Measurements from ENCODE around the gene SORBS1. TPM values are rescaled to one million over a fixed set of nuclear protein-coding genes. Genes with fewer than 3 reads are reported as not detected.

Gene SORBS1
- total and polyA plus RNA-seq, 4 donors, result 33.2 to 71.3 (median 44.1) TPM

DNA sequence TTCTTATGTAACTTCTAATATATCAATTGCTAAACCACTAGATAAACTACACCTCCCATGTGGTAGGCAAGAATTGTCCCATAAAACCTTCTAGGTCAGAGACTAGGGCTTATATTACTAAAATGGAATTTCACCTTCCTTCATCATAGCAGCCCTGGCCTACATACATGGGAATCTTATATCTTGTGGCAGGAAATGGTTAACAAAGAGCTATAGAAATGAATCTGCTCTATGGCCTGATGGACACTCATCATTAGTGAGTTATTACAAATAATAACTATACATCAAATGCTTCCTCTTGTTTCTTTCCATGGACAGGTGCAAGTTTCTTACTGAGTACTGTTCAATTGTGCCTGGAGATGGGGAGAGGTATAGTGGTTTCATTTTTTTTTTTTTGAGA, 208.0 kb downstream of the SORBS1 start:
- no peak for TF ChIP-seq EGR1 (IDR thresholded peaks at IDR 0.05; ENCODE audit: low read depth in 2 of 2)
- TF ChIP-seq NR2F2 (IDR thresholded peaks at IDR 0.05), result no peak
- no peak for TF ChIP-seq HNF4A (conservative IDR thresholded peaks at IDR 0.05)
- TF ChIP-seq, protein P1, sequence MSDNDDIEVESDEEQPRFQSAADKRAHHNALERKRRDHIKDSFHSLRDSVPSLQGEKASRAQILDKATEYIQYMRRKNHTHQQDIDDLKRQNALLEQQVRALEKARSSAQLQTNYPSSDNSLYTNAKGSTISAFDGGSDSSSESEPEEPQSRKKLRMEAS (IDR thresholded peaks at IDR 0.05), result no peak
- no peak for TF ChIP-seq SP1 (IDR thresholded peaks at IDR 0.05)
- no peak for TF ChIP-seq GABPA (IDR thresholded peaks at IDR 0.05 in 1 of 2, conservative IDR thresholded peaks at IDR 0.05 in 1 of 2)
- no peak for TF ChIP-seq RXRA (IDR thresholded peaks at IDR 0.05)
- TF ChIP-seq, protein P2, sequence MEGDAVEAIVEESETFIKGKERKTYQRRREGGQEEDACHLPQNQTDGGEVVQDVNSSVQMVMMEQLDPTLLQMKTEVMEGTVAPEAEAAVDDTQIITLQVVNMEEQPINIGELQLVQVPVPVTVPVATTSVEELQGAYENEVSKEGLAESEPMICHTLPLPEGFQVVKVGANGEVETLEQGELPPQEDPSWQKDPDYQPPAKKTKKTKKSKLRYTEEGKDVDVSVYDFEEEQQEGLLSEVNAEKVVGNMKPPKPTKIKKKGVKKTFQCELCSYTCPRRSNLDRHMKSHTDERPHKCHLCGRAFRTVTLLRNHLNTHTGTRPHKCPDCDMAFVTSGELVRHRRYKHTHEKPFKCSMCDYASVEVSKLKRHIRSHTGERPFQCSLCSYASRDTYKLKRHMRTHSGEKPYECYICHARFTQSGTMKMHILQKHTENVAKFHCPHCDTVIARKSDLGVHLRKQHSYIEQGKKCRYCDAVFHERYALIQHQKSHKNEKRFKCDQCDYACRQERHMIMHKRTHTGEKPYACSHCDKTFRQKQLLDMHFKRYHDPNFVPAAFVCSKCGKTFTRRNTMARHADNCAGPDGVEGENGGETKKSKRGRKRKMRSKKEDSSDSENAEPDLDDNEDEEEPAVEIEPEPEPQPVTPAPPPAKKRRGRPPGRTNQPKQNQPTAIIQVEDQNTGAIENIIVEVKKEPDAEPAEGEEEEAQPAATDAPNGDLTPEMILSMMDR (IDR thresholded peaks at IDR 0.05; ENCODE audit: low read depth, low read length, missing input control), result no peak
- no peak for TF ChIP-seq FOXA2 (IDR thresholded peaks at IDR 0.05)
- TF ChIP-seq REST (IDR thresholded peaks at IDR 0.05), result no peak
- no peak for TF ChIP-seq YY1 (IDR thresholded peaks at IDR 0.05)
- no peak for TF ChIP-seq FOXA1 (IDR thresholded peaks at IDR 0.05)
- TF ChIP-seq, protein P3, sequence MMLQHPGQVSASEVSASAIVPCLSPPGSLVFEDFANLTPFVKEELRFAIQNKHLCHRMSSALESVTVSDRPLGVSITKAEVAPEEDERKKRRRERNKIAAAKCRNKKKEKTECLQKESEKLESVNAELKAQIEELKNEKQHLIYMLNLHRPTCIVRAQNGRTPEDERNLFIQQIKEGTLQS (IDR thresholded peaks at IDR 0.05), result no peak
- no peak for TF ChIP-seq ZBTB33 (IDR thresholded peaks at IDR 0.05)
- TF ChIP-seq RAD21 (IDR thresholded peaks at IDR 0.05), result no peak
- TF ChIP-seq JUND (IDR thresholded peaks at IDR 0.05), result no peak
- TF ChIP-seq HNF4G (IDR thresholded peaks at IDR 0.05), result no peak
- Histone ChIP-seq H3K36me3 (ENCODE audit: control insufficient read depth in 4 of 4, insufficient read depth in 3 of 4, low read depth in 1 of 4, low read length in 3 of 4) (peaks cover 0 to 20% (median 10%) of the 10 kb centered on the region in 4 donors), H3K9me3 (ENCODE audit: control insufficient read depth in 4 of 4, low read length in 3 of 4) (no peaks in the 10 kb centered on the region), H3K4me1 (ENCODE audit: control insufficient read depth in 4 of 4, insufficient read depth in 4 of 4, low read length in 3 of 4) (peaks cover 6 to 42% (median 27%) of the 10 kb centered on the region in 4 donors), H3K27me3 (ENCODE audit: control insufficient read depth in 4 of 4, insufficient read depth in 4 of 4, low read length in 3 of 4) (no peaks in the 10 kb centered on the region), H3K9ac (ENCODE audit: low read depth in 1 of 2, low read length in 2 of 2) (no peak overlapping the region), H3K27ac (ENCODE audit: low read depth in 1 of 2, low read length in 2 of 2) (no peak overlapping the region), H3K4me3 (ENCODE audit: low read depth in 1 of 3, low read length in 3 of 3) (no peak overlapping the region)
- no peak for DNase-seq (ENCODE audit: low spot score)

GRCh38 chr10:95352684-95353083, 208.5 kb downstream of the SORBS1 start:
- Histone ChIP-seq H3K9ac (ENCODE audit: low read depth in 1 of 2, low read length in 2 of 2) (no peak overlapping the region), H3K9me3 (ENCODE audit: control insufficient read depth in 4 of 4, low read length in 3 of 4) (no peaks in the 10 kb centered on the region), H3K36me3 (ENCODE audit: control insufficient read depth in 4 of 4, insufficient read depth in 3 of 4, low read depth in 1 of 4, low read length in 3 of 4) (peaks cover 0 to 17% (median 10%) of the 10 kb centered on the region in 4 donors), H3K27me3 (ENCODE audit: control insufficient read depth in 4 of 4, insufficient read depth in 4 of 4, low read length in 3 of 4) (no peaks in the 10 kb centered on the region), H3K4me3 (ENCODE audit: low read depth in 1 of 3, low read length in 3 of 3) (no peak overlapping the region), H3K27ac (ENCODE audit: low read depth in 1 of 2, low read length in 2 of 2) (no peak overlapping the region), H3K4me1 (ENCODE audit: control insufficient read depth in 4 of 4, insufficient read depth in 4 of 4, low read length in 3 of 4) (peaks cover 6 to 42% (median 27%) of the 10 kb centered on the region in 4 donors)
- TF ChIP-seq TAF1 (conservative IDR thresholded peaks at IDR 0.05) (no peak), HNF4G (IDR thresholded peaks at IDR 0.05) (no peak), EGR1 (IDR thresholded peaks at IDR 0.05; ENCODE audit: low read depth in 2 of 2) (no peak), ZBTB33 (IDR thresholded peaks at IDR 0.05) (no peak)
- TF ChIP-seq, protein P1 (IDR thresholded peaks at IDR 0.05), result no peak
- WGBS, result 94% methylated on average over 2 of the region's 2 CpGs
- no peak for DNase-seq (ENCODE audit: low spot score)

All from liver (tissue), 9 donors.